ENCODE results near the gene CUBN.

- no peak for TF ChIP-seq EZH2phosphoT487 (IDR thresholded peaks at IDR 0.05; ENCODE audit: insufficient read depth, low read depth)
- no peak for TF ChIP-seq EZH2 (IDR thresholded peaks at IDR 0.05; ENCODE audit: insufficient read depth, poor library complexity, severe bottlenecking)
These were observed 142.4 kb downstream of the CUBN start for GRCh38 chr10:16987206-16987621.
